Stimulated activated CD8-positive, alpha-beta memory T cell treated with anti-CD3 and anti-CD28 coated beads, Interleukin-15, amount 100 ng/mL, for 4 hours (primary cell): ENCODE results near the gene METRNL.

Experiments used
- DNase-seq, 2 donors: peaks; one replicate each; pipeline ENCODE4 v3.0.0-alpha.2; 2020; ENCODE audit warnings: low read depth in 2 of 2

The METRNL gene

DNA sequence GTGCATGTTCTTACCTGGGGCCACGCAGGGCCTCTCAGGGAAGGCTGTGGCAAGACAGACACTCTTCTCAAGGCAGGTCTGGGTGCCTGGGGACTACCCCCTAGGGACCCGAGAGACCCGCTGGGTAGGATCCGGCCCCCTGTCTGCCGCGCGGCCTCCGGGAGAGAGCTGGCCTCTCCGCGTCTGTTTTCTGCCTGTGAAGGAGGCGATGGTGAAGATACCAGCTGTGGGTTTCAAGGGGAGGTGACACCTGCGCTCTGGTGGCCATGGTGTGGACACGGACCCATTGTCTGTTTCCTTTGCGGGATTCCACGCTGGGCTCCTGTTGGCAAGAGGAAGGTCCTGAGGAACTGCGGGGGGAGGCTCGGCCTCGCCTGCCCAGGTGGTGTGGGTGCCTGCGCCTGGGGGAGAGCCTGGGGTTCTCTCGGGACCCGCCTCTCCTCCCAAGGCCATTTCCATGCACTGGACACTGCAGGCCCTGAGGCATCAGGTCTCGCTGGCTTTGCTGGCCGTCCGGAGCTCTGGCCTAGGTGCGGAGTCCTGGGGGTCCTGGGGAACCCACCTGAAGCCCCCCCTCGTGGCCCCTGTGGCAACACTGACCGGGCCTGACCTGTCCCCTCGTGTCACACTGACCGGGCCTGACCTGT lies 12.2 kb upstream of the METRNL start:
- DNase-seq = no peak

- DNase-seq = no peak
Observed at GRCh38 chr17:83067718-83068261, 11.6 kb upstream of the METRNL start.

DNA sequence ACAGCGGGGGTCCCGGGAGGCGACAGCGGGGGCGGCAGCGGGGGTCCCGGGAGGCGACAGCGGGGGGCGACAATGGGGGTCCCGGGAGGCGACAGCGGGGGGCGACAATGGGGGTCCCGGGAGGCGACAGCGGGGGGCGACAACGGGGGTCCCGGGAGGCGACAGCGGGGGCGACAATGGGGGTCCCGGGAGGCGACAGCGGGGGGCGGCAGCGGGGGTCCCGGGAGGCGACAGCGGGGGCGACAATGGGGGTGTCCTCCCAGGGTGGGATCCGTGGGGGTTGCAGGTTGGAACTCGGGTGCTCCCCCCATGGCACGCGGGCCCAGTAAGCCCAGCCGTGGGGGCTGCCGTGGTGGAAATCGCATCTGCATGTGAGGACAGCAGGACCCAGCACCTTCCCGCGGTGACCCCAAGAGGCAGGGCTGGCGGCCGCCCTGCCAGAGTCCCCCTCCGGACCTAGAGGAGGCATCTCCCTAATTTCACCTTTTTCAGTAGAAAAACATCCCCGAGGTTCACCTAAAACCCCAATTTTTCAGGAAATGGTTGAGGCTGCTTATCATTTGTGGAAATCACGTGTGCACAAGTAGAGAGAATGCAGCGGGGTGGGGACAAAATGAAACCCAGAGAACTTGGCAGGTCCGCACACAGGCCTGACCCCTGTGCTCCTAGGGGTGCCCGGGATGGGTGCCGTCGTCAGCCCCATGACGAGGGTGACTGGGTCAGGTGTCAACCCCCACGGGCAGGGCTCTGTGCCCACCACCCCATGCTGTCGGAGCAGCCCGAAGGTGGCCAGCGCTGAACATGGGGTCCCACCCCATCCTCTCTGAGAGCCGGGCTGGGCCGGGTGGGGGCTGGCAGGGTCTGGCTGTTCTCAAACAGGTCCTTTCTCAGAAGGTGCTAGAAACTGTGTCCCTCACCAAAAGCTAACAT lies 10.5 kb upstream of the METRNL start:
- DNase-seq = no peak

DNA sequence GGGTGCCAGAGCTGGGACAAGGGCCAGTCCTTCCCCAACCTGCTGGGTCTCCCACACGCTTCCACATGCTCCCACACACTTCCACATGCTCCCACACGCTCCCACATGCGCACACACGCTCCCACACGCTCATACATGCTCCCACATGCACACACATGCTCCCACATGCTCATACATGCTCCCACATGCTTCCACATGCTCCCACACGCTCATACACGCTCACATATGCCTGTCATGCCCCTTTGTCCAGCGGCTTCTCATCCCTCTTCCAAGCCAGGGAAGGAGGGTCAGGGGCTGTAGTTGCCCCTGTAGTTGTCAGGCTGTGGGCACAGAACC lies 9.9 kb upstream of the METRNL start:
- DNase-seq = no peak

GRCh38 chr17:83069931-83070742 lies 9.3 kb upstream of the METRNL start:
- DNase-seq = no peak

DNA sequence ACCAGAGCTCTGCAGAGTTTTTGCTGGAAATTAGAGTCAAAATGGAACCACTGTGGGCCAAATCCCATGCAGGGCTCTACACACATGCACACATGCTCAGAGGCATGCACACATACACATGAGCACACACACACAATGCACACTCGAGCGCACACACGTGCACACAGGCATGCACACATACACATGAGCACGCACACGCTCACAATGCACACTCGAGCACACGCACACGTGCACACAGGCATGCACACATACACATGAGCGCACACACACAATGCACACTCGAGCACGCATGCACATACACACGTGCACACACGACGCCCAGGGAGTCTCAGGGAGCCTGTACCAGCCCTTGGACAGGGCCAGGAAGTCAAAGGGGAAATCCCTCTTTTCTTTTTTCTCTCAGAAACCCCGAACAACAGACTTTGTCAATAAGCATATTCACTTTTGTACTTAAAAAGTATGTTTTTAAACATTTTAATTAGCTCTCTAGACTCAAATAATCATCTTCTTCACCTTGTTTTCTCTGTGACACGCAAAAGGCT lies 8.5 kb upstream of the METRNL start:
- DNase-seq = no peak

- no peak for DNase-seq
Observed at GRCh38 chr17:83071365-83071764, 8.0 kb upstream of the METRNL start.

- no peak for DNase-seq
Observed at GRCh38 chr17:83071966-83072562, 7.3 kb upstream of the METRNL start.

DNA sequence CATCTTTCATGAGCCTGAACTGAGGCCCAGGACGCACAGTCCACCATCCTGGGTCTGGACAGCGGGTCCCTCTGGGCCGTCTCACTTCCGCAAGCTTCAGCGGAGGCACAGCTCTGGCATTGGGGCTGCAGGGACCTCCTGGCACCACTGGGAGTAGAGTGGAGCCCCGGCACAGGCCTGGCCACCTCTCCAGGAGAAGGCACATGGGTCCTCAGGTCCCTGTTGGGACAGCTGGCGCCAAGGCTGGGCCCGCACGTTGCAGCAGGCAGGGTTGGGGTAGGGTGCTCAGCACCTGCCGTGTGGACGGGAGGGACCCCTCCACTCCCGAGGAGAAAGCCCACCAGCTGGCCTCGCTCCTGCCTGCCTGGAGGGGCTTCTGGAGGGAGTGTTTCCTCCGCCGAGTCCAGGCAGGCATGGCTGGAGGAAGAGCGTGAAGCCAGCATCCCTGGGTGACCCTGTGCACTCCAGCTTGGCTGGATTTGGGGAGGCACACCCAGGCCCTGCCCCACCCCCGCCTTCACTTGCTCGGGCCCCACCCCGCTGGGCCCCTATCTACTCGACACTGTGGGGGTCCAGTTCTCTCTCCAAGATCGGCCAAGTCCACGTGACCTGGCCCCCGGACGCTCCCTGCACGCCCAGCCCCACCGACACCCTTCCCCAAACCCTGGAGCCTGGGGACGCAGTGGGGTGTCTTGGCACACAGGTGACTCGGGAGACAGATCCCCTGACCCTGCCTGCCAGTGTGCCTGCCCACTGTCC lies 6.6 kb upstream of the METRNL start:
- DNase-seq = no peak

GRCh38 chr17:83073389-83074063 lies 5.9 kb upstream of the METRNL start:
- DNase-seq = no peak

DNA sequence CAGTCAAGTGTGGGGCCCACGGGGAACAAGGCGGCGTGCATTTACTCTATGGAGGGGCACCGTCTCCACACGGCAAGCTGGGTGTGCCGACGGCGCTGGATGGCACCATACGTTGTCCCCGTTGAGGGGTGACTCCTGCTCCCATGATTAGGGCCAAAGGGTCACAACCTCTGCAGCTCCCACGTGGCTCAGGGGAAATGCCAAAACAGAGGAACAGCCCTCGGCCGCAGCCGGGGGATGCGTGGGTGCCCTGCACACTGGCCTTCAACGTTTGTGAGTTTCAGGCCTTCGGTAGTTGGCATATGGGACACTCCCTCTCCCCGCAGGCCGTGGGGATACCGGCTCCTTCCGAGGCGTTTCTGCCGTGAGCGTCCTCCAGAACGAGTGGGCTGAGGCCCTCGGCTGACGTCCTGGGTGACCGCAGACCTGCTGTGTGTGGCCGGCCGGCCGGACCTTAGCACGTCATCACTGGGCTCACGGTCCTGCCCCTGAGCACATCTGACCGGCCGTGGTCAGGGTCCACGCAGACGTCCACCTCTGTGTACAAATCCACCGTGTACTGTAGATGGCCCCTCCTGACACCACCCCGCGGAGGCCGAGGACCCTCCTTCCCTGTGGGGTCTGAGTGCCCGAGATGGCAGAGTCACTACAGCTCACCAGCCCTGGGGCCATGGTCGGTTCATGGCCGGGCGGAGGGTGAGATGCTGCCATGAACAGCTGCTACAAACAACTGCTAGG lies 4.8 kb upstream of the METRNL start:
- DNase-seq = no peak

- no peak for DNase-seq
Observed at GRCh38 chr17:83075270-83075880, 4.0 kb upstream of the METRNL start.

GRCh38 chr17:83076938-83077337 lies 2.5 kb upstream of the METRNL start:
- DNase-seq = no peak

DNA sequence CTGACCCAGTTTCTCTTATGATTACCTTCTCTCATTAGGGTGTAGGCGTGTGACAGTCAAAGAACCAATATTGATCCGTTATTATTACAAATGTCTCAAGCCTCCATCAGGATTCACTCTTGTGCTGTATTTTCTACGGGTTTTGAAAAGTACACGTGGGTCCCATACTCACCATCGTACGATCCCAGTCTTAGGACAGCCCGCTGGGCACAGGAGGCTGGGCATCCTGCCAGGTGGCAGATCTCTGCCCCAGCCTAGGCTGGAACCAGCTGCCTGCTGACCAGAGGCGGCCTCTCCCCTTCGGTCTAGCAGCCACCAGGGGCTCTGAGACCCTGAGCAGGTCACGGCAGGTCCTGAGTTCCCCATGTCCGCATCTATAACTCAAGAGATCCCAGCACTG lies 2.0 kb upstream of the METRNL start:
- DNase-seq = no peak

- DNase-seq = no peak
Observed at GRCh38 chr17:83077939-83078338, 1.5 kb upstream of the METRNL start.

DNA sequence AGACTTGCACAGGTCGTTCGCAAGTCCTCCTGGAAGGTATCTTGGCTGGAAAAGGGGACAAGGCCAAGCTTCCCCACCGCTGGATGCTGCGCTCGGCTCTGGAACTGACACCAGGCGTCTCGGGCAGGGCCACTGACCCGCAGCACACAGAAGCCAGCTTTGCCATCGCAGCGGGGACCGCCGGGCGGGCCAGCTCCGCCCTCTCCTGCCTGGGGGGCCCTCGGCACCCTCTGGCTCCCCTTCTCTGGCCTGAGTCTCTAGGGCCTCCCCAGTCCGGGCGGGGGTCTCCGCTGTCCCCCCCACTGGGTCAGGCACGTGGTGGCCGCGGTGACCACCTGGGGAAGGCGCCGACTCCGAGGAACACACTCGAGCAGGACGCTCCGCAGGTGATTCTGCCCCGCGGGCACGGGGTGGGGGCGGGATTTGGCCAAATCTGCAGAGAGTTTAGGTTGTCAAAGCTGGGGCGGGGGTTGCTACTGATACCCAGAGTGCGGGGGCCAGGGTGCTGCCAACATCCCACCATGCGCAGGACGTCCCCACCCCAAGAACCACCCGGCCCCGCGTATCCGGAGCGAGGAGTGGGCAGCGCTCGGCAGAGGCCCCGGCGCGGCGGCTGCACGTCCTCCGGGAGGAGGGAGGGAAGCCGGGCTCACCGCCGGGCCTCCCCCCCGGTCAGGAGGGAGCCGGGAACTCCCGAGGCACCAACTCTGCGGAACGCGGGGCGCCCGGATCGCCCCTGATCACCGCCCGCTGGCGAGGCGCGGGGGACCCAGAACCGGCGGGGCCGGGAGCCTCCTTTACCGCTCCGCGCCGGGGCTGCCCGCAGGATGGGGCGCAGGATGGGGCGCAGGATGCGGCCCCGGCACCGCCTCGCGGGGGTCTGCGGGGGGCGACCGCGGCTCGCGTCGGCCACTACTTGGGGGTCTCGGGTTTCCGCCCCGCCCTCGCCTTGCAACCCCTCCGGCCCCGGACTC lies 744 bp upstream of the METRNL start:
- no peak for DNase-seq

DNA sequence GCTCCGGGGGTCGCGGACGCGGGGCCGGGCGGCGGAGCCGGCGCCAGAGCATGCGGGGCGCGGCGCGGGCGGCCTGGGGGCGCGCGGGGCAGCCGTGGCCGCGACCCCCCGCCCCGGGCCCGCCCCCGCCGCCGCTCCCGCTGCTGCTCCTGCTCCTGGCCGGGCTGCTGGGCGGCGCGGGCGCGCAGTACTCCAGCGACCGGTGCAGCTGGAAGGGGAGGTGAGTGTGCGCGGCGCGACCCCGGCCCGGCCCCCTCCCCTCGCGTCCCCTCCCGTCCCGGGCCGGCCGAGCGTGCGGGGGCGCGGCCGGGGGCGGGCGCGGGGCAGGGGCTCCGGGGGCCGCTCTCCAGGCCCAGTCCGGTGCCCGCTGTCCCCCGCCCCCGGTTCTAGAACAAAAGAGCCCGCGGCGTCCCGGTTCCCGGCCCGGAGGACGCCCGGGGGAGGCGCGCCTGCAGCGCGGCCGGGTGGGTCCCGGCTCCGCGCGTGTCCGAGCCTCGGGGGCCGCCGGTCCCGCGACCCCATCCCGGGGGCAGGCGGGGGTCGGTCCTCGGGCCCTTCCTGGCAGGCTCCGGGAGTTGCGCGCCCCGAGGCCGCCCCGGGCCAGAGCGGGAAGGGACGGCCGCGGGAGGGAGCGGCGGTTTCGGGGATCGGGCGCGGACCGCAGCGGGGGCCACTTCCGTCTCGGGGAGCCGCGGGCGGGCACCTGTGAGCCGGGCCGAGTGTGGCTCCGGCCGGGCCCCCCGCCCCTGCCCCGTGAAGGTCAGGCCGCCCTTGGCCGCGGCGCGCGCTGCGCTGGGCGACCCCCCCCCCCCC lies 563 bp downstream of the METRNL start:
- no peak for DNase-seq
